Measurements from ENCODE around the gene AGXT. TPM values are rescaled to one million over a fixed set of nuclear protein-coding genes. Genes with fewer than 3 reads are reported as not detected.
A peak's percentile ranks its signal among the peaks of the same experiment; 100 is the strongest.

The AGXT gene
- total and polyA plus RNA-seq, 4 donors: 254 to 1,572 (median 1,428) TPM

DNA sequence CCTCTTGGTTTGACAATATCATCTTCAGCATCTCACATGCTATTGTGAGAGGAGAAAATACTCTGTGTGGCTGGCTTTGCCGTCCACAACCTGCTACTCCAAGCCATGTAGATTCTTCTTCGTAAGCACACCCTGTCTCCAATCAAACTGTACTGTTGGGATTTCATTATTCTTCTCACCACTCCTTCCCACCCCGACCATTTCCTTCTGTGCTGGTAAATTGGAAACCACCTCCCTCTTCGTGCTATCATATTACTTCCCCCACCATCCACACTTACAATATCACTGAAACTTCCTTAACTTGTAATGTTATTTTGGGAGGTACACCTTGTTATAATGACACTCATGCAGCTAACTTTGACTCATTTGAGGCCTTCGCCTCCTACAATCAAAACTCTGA lies 3.2 kb upstream of the AGXT start:
- Histone ChIP-seq H3K4me3 (ENCODE audit: low read depth in 1 of 3, low read length in 3 of 3) (no peak overlapping the region), H3K4me1 (ENCODE audit: control insufficient read depth in 4 of 4, insufficient read depth in 4 of 4, low read length in 3 of 4) (peaks cover 11 to 79% (median 45%) of the 10 kb centered on the region in 4 donors), H3K36me3 (ENCODE audit: control insufficient read depth in 4 of 4, insufficient read depth in 3 of 4, low read depth in 1 of 4, low read length in 3 of 4) (peaks cover 0 to 3% (median 0%) of the 10 kb centered on the region in 4 donors), H3K9ac (ENCODE audit: low read depth in 1 of 2, low read length in 2 of 2) (no peak overlapping the region), H3K27ac (ENCODE audit: low read depth in 1 of 2, low read length in 2 of 2) (peak overlapping the region; percentile 31 to 78), H3K27me3 (ENCODE audit: control insufficient read depth in 4 of 4, insufficient read depth in 4 of 4, low read length in 3 of 4) (no peaks in the 10 kb centered on the region), H3K9me3 (ENCODE audit: control insufficient read depth in 4 of 4, low read length in 3 of 4) (no peaks in the 10 kb centered on the region)
- TF ChIP-seq SP1 (IDR thresholded peaks at IDR 0.05): no peak
- TF ChIP-seq, protein P1, sequence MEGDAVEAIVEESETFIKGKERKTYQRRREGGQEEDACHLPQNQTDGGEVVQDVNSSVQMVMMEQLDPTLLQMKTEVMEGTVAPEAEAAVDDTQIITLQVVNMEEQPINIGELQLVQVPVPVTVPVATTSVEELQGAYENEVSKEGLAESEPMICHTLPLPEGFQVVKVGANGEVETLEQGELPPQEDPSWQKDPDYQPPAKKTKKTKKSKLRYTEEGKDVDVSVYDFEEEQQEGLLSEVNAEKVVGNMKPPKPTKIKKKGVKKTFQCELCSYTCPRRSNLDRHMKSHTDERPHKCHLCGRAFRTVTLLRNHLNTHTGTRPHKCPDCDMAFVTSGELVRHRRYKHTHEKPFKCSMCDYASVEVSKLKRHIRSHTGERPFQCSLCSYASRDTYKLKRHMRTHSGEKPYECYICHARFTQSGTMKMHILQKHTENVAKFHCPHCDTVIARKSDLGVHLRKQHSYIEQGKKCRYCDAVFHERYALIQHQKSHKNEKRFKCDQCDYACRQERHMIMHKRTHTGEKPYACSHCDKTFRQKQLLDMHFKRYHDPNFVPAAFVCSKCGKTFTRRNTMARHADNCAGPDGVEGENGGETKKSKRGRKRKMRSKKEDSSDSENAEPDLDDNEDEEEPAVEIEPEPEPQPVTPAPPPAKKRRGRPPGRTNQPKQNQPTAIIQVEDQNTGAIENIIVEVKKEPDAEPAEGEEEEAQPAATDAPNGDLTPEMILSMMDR (IDR thresholded peaks at IDR 0.05; ENCODE audit: low read depth, low read length, missing input control): no peak
- TF ChIP-seq GABPA (IDR thresholded peaks at IDR 0.05 in 1 of 2, conservative IDR thresholded peaks at IDR 0.05 in 1 of 2): no peak
- TF ChIP-seq JUND (IDR thresholded peaks at IDR 0.05): no peak
- no peak for TF ChIP-seq YY1 (IDR thresholded peaks at IDR 0.05)
- WGBS: 85% methylated on average over 5 of the region's 5 CpGs
- no peak for DNase-seq (ENCODE audit: low spot score)

DNA sequence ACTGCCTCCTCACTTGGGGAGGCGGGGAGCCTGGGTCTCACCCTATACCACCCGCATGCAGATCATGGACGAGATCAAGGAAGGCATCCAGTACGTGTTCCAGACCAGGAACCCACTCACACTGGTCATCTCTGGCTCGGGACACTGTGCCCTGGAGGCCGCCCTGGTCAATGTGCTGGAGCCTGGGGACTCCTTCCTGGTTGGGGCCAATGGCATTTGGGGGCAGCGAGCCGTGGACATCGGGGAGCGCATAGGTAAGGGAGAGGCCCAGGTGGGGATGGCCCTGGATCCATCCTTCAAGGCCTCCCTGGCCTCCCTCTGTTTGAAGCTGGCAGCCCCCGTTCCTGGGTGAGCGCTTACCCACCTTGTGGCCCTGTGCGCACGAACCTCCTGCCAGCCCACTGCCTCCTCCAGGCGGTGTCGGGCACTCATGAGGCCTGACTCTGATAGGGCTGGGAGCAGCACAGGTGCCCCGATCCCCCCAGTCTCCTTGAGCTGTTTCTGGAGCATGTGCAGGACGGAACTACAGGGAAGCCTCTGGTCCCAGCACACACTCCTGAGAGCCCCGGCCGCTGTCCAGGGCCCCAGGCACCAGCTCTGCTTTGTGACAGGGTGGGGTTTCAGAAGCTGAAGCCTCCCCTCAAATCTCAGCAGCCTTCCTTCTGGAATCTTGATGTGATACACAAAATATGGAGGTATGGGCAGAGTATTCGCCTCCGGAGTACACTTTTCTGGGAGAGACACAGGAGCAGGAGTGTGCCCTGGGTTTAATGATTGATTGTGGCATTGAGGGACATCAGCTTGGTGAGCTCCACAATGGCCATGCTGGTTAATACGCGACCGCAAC lies 708 bp downstream of the AGXT start:
- H3K27ac ChIP-seq (ENCODE audit: low read depth in 1 of 2, low read length in 2 of 2): peak overlapping the region; percentile 76 to 77
- H3K9ac ChIP-seq (ENCODE audit: low read depth in 1 of 2, low read length in 2 of 2): peak overlapping the region; percentile 68 to 91
- peaks cover 12 to 87% (median 64%) of the 10 kb centered on the region in 4 donors for H3K4me1 ChIP-seq (ENCODE audit: control insufficient read depth in 4 of 4, insufficient read depth in 4 of 4, low read length in 3 of 4)
- peak; percentile 33 for DNase-seq (ENCODE audit: low spot score)
- H3K27me3 ChIP-seq (ENCODE audit: control insufficient read depth in 4 of 4, insufficient read depth in 4 of 4, low read length in 3 of 4): no peaks in the 10 kb centered on the region
- WGBS: 37% methylated on average over 25 of the region's 25 CpGs
- no peaks in the 10 kb centered on the region for H3K9me3 ChIP-seq (ENCODE audit: control insufficient read depth in 4 of 4, low read length in 3 of 4)
- peak overlapping the region; percentile 60 to 68 (median 62) for H3K4me3 ChIP-seq (ENCODE audit: low read depth in 1 of 3, low read length in 3 of 3)
- peaks cover 0 to 14% (median 5%) of the 10 kb centered on the region in 4 donors for H3K36me3 ChIP-seq (ENCODE audit: control insufficient read depth in 4 of 4, insufficient read depth in 3 of 4, low read depth in 1 of 4, low read length in 3 of 4)
- TF ChIP-seq TAF1 (conservative IDR thresholded peaks at IDR 0.05): no peak
- TF ChIP-seq, protein P2, sequence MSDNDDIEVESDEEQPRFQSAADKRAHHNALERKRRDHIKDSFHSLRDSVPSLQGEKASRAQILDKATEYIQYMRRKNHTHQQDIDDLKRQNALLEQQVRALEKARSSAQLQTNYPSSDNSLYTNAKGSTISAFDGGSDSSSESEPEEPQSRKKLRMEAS (IDR thresholded peaks at IDR 0.05): no peak
- no peak for TF ChIP-seq JUND (IDR thresholded peaks at IDR 0.05)
- TF ChIP-seq, protein P3, sequence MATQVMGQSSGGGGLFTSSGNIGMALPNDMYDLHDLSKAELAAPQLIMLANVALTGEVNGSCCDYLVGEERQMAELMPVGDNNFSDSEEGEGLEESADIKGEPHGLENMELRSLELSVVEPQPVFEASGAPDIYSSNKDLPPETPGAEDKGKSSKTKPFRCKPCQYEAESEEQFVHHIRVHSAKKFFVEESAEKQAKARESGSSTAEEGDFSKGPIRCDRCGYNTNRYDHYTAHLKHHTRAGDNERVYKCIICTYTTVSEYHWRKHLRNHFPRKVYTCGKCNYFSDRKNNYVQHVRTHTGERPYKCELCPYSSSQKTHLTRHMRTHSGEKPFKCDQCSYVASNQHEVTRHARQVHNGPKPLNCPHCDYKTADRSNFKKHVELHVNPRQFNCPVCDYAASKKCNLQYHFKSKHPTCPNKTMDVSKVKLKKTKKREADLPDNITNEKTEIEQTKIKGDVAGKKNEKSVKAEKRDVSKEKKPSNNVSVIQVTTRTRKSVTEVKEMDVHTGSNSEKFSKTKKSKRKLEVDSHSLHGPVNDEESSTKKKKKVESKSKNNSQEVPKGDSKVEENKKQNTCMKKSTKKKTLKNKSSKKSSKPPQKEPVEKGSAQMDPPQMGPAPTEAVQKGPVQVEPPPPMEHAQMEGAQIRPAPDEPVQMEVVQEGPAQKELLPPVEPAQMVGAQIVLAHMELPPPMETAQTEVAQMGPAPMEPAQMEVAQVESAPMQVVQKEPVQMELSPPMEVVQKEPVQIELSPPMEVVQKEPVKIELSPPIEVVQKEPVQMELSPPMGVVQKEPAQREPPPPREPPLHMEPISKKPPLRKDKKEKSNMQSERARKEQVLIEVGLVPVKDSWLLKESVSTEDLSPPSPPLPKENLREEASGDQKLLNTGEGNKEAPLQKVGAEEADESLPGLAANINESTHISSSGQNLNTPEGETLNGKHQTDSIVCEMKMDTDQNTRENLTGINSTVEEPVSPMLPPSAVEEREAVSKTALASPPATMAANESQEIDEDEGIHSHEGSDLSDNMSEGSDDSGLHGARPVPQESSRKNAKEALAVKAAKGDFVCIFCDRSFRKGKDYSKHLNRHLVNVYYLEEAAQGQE (IDR thresholded peaks at IDR 0.05): no peak
- no peak for TF ChIP-seq NR2F2 (IDR thresholded peaks at IDR 0.05)
- no peak for TF ChIP-seq RXRA (IDR thresholded peaks at IDR 0.05)
- TF ChIP-seq RAD21 (IDR thresholded peaks at IDR 0.05): no peak
- TF ChIP-seq HNF4A (conservative IDR thresholded peaks at IDR 0.05): no peak
- TF ChIP-seq, protein P4, sequence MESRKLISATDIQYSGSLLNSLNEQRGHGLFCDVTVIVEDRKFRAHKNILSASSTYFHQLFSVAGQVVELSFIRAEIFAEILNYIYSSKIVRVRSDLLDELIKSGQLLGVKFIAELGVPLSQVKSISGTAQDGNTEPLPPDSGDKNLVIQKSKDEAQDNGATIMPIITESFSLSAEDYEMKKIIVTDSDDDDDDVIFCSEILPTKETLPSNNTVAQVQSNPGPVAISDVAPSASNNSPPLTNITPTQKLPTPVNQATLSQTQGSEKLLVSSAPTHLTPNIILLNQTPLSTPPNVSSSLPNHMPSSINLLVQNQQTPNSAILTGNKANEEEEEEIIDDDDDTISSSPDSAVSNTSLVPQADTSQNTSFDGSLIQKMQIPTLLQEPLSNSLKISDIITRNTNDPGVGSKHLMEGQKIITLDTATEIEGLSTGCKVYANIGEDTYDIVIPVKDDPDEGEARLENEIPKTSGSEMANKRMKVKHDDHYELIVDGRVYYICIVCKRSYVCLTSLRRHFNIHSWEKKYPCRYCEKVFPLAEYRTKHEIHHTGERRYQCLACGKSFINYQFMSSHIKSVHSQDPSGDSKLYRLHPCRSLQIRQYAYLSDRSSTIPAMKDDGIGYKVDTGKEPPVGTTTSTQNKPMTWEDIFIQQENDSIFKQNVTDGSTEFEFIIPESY (IDR thresholded peaks at IDR 0.05): no peak
- TF ChIP-seq, protein P5, sequence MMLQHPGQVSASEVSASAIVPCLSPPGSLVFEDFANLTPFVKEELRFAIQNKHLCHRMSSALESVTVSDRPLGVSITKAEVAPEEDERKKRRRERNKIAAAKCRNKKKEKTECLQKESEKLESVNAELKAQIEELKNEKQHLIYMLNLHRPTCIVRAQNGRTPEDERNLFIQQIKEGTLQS (IDR thresholded peaks at IDR 0.05): no peak
- TF ChIP-seq GABPA (IDR thresholded peaks at IDR 0.05 in 1 of 2, conservative IDR thresholded peaks at IDR 0.05 in 1 of 2): no peak
- no peak for TF ChIP-seq SP1 (IDR thresholded peaks at IDR 0.05)
- TF ChIP-seq, protein P1 (IDR thresholded peaks at IDR 0.05; ENCODE audit: low read depth, low read length, missing input control): no peak
- no peak for TF ChIP-seq YY1 (IDR thresholded peaks at IDR 0.05)
- TF ChIP-seq FOXA2 (IDR thresholded peaks at IDR 0.05): no peak
- no peak for TF ChIP-seq FOXA1 (IDR thresholded peaks at IDR 0.05)
- no peak for TF ChIP-seq EGR1 (IDR thresholded peaks at IDR 0.05; ENCODE audit: low read depth in 2 of 2)
